OCI-LY7 (cell line): ENCODE measurements around the gene NPHS1. TPM values are rescaled to one million over a fixed set of nuclear protein-coding genes. Genes with fewer than 3 reads are reported as not detected.
A peak's percentile ranks its signal among the peaks of the same experiment; 100 is the strongest.

Experiments used
- BruUV-seq: library from RNA; stranded (reverse); fragments of 400-500 nt; replicated peaks from 2 replicates; lab custom pipeline; 2021; lab: Mats Ljungman, UMichigan
- CTCF ChIA-PET: fragments of 300-600 bp; sonication (Branson Sonifier 250); formaldehyde crosslinking; loops from one replicate; lab custom pipeline; 2022; ENCODE audit warnings: antibody characterized with exemption; ENCODE audit not compliant: unreplicated experiment; lab: Charles Lee
- POLR2A ChIA-PET: fragments of 300-600 bp; sonication (Branson Sonifier 250); formaldehyde crosslinking; loops from one replicate; lab custom pipeline; 2022; ENCODE audit warnings: antibody characterized with exemption; lab: Charles Lee
- DNase-seq: peaks from one replicate; pipeline ENCODE4 v3.0.0-alpha.2; 2015; ENCODE audit warnings: low spot score
- H2AFZ ChIP-seq: fragments of 200-600 bp; sonication (generic), shearing (Covaris generic); 2 replicates; pipeline ENCODE4 v1.6.1; 2014; ENCODE audit warnings: mild to moderate bottlenecking, antibody characterized with exemption, low read length, moderate library complexity
- H3K27ac ChIP-seq: fragments of 200-600 bp; sonication (generic); 2 replicates; pipeline ENCODE4 v1.5.1; 2014; ENCODE audit warnings: mixed run types, low read depth, mild to moderate bottlenecking, moderate library complexity, low read length, inconsistent platforms; ENCODE audit not compliant: poor library complexity, severe bottlenecking
- H3K36me3 ChIP-seq: fragments of 200-600 bp; sonication (generic); 2 replicates; pipeline ENCODE4 v1.6.1; 2014; ENCODE audit warnings: mild to moderate bottlenecking, antibody characterized with exemption, low read length, moderate library complexity, mixed read lengths; ENCODE audit not compliant: insufficient read depth
- H3K4me1 ChIP-seq: fragments of 200-600 bp; sonication (generic); 2 replicates; pipeline ENCODE4 v1.5.1; 2014; ENCODE audit warnings: mild to moderate bottlenecking, low read length; ENCODE audit not compliant: insufficient read depth, poor library complexity, severe bottlenecking
- H3K4me2 ChIP-seq: fragments of 200-600 bp; sonication (generic); 2 replicates; pipeline ENCODE4 v1.6.1; 2014; ENCODE audit warnings: mild to moderate bottlenecking, low read length
- H3K4me3 ChIP-seq: fragments of 200-600 bp; sonication (generic); 2 replicates; pipeline ENCODE4 v1.5.1; 2014; ENCODE audit warnings: mild to moderate bottlenecking, low read depth, low read length; ENCODE audit not compliant: poor library complexity, severe bottlenecking
- H3K79me2 ChIP-seq: fragments of 200-600 bp; sonication (generic); 2 replicates; pipeline ENCODE4 v1.6.1; 2016; ENCODE audit warnings: low read depth, mild to moderate bottlenecking, low read length, moderate library complexity, mixed read lengths; ENCODE audit not compliant: insufficient read depth
- H3K9me2 ChIP-seq: fragments of 200-600 bp; sonication (generic); 2 replicates; pipeline ENCODE4 v1.6.1; 2016; ENCODE audit warnings: mild to moderate bottlenecking, low read length, mixed read lengths; ENCODE audit not compliant: insufficient read depth
- H3K9me3 ChIP-seq: fragments of 200-600 bp; sonication (generic); 2 replicates; pipeline ENCODE4 v1.6.1; 2014; ENCODE audit warnings: mild to moderate bottlenecking, mixed run types, low read length, mixed read lengths
- H4K20me1 ChIP-seq: fragments of 200-600 bp; sonication (generic); 2 replicates; pipeline ENCODE4 v1.6.1; 2014; ENCODE audit warnings: mild to moderate bottlenecking, antibody characterized with exemption, low read length, moderate library complexity, mixed read lengths; ENCODE audit not compliant: insufficient read depth
- EZH2phosphoT487 ChIP-seq: fragments of 200-600 bp; sonication (generic); IDR thresholded peaks from 2 replicates; pipeline ENCODE4 v1.6.1; 2018; ENCODE audit warnings: low read depth, borderline replicate concordance, mild to moderate bottlenecking, mixed run types, antibody characterized with exemption, low read length, moderate library complexity, mixed read lengths
- intact Hi-C: fragments of 100-400 bp; cut with micrococcal nuclease; formaldehyde crosslinking; loops from one replicate; pipeline ENCODE4 v1.10.0; 2022; ENCODE audit not compliant: unreplicated experiment
- total RNA-seq, 2 experiments: library from RNA; depleted of rRNA in 1 of 2; stranded (reverse); fragments of >200 nt in 1 of 2; shearing (Covaris generic) in 1 of 2; gene quantifications; 2 replicates each; pipeline ENCODE4 v1.2.3, GENCODE V29; 2014 to 2022
- TF ChIP-seq, protein P1 (sequence below): fragments of 200-600 bp; sonication (generic); conservative IDR thresholded peaks from 2 replicates; pipeline ENCODE4 v1.5.1; 2014; ENCODE audit warnings: mild to moderate bottlenecking, antibody characterized with exemption, low read length, moderate library complexity, mixed read lengths

The NPHS1 gene
- total RNA-seq, 2 experiments from 2014 or later: not detected

DNA sequence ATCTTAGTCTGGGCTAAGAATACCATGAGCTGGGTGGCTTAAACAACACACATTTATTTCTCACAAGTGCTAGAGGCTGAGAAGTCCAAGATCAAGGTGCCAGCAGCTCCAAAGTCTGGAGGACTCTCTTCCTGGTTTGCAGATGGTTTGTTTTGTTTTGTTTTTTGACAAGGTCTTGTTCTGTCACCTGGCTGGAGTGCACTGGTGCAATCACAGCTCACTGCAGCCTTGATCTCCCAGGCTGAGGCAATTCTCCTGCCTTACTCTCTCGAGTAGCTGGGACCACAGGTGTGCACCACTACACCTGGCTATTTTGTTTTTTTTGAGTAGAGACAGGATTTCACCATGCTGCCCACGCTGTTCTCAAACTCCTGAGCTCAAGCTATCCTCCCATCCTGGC lies 31.6 kb upstream of the NPHS1 start:
- no TSS peak for BruUV-seq
- DNase-seq: no peak
- intact Hi-C loops: no loop called here

DNA sequence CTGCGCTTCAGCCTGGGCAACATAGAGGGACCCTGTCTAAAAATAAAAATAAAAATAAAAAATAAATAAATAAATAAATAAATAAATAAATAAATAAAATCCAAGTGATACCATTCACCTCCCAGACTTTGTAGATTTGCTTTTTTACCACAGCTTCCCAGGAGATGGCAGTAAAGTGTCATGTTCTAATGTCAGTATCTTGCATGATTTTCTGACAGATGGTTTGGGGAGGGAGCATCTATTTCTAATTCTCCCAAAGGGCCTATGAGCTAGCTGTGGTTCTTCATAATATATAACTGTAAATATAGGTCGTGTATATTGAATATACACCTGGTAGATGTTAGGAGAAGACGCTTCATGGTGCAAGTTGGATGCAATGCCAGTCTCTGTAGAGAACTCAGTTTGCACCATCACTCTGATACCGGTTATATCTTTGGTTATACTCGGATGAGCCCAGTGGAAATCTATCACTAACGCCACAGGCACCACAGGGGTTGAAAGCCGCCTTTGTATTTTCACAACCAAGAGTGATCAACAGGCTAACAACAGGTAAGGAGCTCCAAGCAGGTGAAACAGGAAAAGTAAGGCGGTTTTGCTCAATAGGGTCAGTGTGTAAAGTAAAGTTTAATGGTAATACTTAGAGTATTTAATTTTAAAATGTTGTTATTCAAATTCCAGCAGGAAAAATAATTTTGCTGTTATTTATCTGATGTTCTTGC lies 30.0 kb upstream of the NPHS1 start:
- no peak overlapping the region for H2AFZ ChIP-seq
- no peaks in the 10 kb centered on the region; the same call in 1 of the 2 replicates for H4K20me1 ChIP-seq
- TF ChIP-seq EZH2phosphoT487: no peak
- TF ChIP-seq, protein P1, sequence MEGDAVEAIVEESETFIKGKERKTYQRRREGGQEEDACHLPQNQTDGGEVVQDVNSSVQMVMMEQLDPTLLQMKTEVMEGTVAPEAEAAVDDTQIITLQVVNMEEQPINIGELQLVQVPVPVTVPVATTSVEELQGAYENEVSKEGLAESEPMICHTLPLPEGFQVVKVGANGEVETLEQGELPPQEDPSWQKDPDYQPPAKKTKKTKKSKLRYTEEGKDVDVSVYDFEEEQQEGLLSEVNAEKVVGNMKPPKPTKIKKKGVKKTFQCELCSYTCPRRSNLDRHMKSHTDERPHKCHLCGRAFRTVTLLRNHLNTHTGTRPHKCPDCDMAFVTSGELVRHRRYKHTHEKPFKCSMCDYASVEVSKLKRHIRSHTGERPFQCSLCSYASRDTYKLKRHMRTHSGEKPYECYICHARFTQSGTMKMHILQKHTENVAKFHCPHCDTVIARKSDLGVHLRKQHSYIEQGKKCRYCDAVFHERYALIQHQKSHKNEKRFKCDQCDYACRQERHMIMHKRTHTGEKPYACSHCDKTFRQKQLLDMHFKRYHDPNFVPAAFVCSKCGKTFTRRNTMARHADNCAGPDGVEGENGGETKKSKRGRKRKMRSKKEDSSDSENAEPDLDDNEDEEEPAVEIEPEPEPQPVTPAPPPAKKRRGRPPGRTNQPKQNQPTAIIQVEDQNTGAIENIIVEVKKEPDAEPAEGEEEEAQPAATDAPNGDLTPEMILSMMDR: peak; percentile 82
- POLR2A ChIA-PET: interaction anchor here (1.0 to 1.4 kb wide), 2 partner anchors 10 to 16 kb away, joined by 3 read pairs; no protein-coding TSS in a partner anchor
- no peaks in the 10 kb centered on the region for H3K79me2 ChIP-seq
- H3K4me2 ChIP-seq: peak overlapping the region; percentile 10; the same call in 1 of the 2 replicates
- intact Hi-C loops: loop anchor here (1.0 kb wide), 1 partner anchor 49 kb away; no protein-coding TSS in a partner anchor
- no peak overlapping the region for H3K4me3 ChIP-seq
- H3K9me2 ChIP-seq: no peaks in the 10 kb centered on the region
- H3K4me1 ChIP-seq: peaks cover 6% of the 10 kb centered on the region
- CTCF ChIA-PET: interaction anchor here (1.7 kb wide), 1 partner anchor 49 kb away, joined by 5 read pairs; no protein-coding TSS in a partner anchor
- H3K36me3 ChIP-seq: peaks cover 8% of the 10 kb centered on the region
- no peak overlapping the region for H3K27ac ChIP-seq
- H3K9me3 ChIP-seq: no peaks in the 10 kb centered on the region
- no TSS peak for BruUV-seq
- peak; percentile 76 for DNase-seq

More for the DNA sequence above, 31.6 kb upstream of the NPHS1 start:
- no peaks in the 10 kb centered on the region for H3K79me2 ChIP-seq
- H3K4me2 ChIP-seq: no peak overlapping the region
- CTCF ChIA-PET: interaction anchor here (1.1 kb wide), 1 partner anchor 25 kb away, joined by 3 read pairs; no protein-coding TSS in a partner anchor
- H3K4me3 ChIP-seq: no peak overlapping the region
- H3K4me1 ChIP-seq: peaks cover 6% of the 10 kb centered on the region
- no peak overlapping the region for H3K27ac ChIP-seq
- no peak overlapping the region for H2AFZ ChIP-seq
- H3K9me3 ChIP-seq: no peaks in the 10 kb centered on the region
- H3K36me3 ChIP-seq: peaks cover 24% of the 10 kb centered on the region
- H3K9me2 ChIP-seq: no peaks in the 10 kb centered on the region
- POLR2A ChIA-PET: interaction anchor here (0.6 to 1.4 kb wide), 3 partner anchors 14 to 31 kb away, joined by 3 to 8 read pairs (median 3); no protein-coding TSS in a partner anchor
- H4K20me1 ChIP-seq: no peaks in the 10 kb centered on the region; the same call in 1 of the 2 replicates
- TF ChIP-seq, protein P1: no peak
- TF ChIP-seq EZH2phosphoT487: no peak
